HL-60 (cell line): Measurements from ENCODE around the gene EBI3.
A peak's percentile ranks its signal among the peaks of the same experiment; 100 is the strongest.

Experiments used
- DNase-seq, 2 experiments: peaks; one replicate each; pipeline ENCODE4 v3.0.0-alpha.2; 2010 to 2020; ENCODE audit warnings: low read depth in 1 of 2, low spot score in 1 of 2
- H3K27ac ChIP-seq: fragments of 250-450 bp; sonication (Bioruptor Pico); replicated peaks from 2 replicates; pipeline ENCODE4 v1.5.1; 2020; ENCODE audit warnings: mild to moderate bottlenecking, moderate library complexity
- H3K27me3 ChIP-seq: fragments of 250-450 bp; sonication (Bioruptor Pico); 2 replicates; pipeline ENCODE4 v1.5.1; 2021; ENCODE audit warnings: mild to moderate bottlenecking, moderate library complexity; ENCODE audit not compliant: insufficient read depth, poor library complexity, severe bottlenecking
- H3K4me3 ChIP-seq: replicated peaks from 2 replicates; pipeline ENCODE4 v1.5.1; 2011; ENCODE audit warnings: mild to moderate bottlenecking, control low read depth, low read length; ENCODE audit not compliant: insufficient read depth
- GABPA ChIP-seq: IDR thresholded peaks from 2 replicates; pipeline ENCODE4 v1.6.1; 2012; ENCODE audit warnings: low read depth
- POLR2AphosphoS5 ChIP-seq: IDR thresholded peaks from 2 replicates; pipeline ENCODE4 v1.6.1; 2012; ENCODE audit warnings: low read depth
- SPI1 ChIP-seq: IDR thresholded peaks from 2 replicates; pipeline ENCODE4 v1.6.1; 2012; ENCODE audit warnings: low read depth, mild to moderate bottlenecking, borderline replicate concordance
- TF ChIP-seq, protein P1 (sequence below): IDR thresholded peaks from 2 replicates; pipeline ENCODE4 v1.6.1; 2012; ENCODE audit warnings: low read depth; ENCODE audit not compliant: insufficient replicate concordance
- TF ChIP-seq, protein P2 (sequence below): IDR thresholded peaks from one replicate; pipeline ENCODE4 v1.5.1; 2011; ENCODE audit warnings: low read length, control low read depth, inconsistent platforms; ENCODE audit not compliant: insufficient read depth

The EBI3 gene

DNA sequence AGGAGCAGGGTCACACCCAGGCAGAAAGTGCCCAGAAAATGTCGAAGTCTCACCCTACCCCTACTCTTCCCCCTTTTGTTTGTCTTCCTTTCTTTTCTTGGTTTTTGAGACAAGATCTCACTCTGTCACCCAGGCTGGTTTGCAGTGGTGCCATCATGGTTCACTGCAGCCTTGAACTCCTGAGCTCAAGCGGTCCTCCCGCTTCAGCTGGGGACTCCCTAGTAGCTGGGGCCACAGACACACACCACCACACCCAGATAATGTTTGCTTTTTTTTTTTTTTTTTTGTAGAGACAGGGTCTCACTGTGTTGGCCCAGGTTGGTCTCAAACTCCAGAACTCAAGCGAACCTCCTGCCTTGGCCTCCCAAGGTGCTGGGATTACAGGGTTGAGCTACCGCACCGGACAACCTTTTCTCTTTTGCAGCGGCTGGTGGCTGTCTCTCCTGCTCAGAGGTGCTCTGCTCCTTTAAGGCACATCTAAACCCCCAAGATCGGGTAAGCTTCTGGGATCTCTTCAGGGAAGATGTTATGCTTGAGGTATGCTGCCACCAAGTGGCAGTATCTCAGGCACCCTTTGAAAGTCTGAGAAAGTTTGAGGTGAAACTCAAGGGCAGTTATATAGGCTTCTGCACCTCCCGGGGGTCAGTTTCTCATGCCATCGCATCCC lies 22.4 kb upstream of the EBI3 start:
- Histone ChIP-seq H3K27me3 (peaks cover 2% of the 10 kb centered on the region), H3K4me3 (no peak overlapping the region), H3K27ac (no peak overlapping the region)
- no peak for DNase-seq
- TF ChIP-seq POLR2AphosphoS5 (no peak), SPI1 (no peak), GABPA (no peak)
- TF ChIP-seq, protein P1, sequence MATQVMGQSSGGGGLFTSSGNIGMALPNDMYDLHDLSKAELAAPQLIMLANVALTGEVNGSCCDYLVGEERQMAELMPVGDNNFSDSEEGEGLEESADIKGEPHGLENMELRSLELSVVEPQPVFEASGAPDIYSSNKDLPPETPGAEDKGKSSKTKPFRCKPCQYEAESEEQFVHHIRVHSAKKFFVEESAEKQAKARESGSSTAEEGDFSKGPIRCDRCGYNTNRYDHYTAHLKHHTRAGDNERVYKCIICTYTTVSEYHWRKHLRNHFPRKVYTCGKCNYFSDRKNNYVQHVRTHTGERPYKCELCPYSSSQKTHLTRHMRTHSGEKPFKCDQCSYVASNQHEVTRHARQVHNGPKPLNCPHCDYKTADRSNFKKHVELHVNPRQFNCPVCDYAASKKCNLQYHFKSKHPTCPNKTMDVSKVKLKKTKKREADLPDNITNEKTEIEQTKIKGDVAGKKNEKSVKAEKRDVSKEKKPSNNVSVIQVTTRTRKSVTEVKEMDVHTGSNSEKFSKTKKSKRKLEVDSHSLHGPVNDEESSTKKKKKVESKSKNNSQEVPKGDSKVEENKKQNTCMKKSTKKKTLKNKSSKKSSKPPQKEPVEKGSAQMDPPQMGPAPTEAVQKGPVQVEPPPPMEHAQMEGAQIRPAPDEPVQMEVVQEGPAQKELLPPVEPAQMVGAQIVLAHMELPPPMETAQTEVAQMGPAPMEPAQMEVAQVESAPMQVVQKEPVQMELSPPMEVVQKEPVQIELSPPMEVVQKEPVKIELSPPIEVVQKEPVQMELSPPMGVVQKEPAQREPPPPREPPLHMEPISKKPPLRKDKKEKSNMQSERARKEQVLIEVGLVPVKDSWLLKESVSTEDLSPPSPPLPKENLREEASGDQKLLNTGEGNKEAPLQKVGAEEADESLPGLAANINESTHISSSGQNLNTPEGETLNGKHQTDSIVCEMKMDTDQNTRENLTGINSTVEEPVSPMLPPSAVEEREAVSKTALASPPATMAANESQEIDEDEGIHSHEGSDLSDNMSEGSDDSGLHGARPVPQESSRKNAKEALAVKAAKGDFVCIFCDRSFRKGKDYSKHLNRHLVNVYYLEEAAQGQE = no peak
- TF ChIP-seq, protein P2, sequence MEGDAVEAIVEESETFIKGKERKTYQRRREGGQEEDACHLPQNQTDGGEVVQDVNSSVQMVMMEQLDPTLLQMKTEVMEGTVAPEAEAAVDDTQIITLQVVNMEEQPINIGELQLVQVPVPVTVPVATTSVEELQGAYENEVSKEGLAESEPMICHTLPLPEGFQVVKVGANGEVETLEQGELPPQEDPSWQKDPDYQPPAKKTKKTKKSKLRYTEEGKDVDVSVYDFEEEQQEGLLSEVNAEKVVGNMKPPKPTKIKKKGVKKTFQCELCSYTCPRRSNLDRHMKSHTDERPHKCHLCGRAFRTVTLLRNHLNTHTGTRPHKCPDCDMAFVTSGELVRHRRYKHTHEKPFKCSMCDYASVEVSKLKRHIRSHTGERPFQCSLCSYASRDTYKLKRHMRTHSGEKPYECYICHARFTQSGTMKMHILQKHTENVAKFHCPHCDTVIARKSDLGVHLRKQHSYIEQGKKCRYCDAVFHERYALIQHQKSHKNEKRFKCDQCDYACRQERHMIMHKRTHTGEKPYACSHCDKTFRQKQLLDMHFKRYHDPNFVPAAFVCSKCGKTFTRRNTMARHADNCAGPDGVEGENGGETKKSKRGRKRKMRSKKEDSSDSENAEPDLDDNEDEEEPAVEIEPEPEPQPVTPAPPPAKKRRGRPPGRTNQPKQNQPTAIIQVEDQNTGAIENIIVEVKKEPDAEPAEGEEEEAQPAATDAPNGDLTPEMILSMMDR = peak; percentile 10

DNA sequence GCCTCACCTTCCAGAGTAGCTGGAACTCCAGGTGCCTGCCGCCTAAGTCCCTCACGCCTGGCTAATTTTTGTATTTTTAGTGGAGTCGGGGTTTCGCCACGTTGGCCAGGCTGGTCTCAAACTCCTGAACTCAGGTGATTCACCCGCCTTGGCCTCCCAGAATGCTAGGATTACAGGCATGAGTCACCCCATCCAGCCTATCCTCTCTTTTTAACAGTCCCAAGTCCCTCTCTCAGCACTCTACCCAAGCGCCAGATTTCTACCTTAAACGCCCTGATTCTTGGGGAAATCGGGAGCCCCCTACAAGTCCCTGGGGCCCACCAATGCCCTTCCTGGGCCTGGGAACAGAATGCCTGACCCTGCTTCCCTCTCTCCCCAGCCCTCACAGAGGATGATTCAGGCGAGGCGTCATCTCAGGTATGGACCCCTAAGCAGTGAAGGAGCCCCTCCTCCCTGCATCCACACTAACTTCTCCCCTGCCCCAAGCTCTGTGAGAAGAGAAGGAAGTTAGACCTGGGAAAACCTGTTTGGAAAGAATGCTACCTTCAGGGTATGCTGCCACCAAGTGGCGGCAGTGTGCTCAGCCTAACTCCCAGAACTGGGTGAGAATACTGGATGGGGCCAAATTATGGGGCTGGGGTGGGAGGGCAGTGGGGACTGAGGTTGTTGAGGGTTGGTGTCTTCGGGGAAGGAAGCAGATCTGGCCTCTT lies 20.8 kb upstream of the EBI3 start:
- H3K27ac ChIP-seq = no peak overlapping the region
- no peak for DNase-seq
- TF ChIP-seq, protein P2 = peak; percentile 71
- TF ChIP-seq GABPA = no peak
- no peak overlapping the region for H3K4me3 ChIP-seq
- peaks cover 2% of the 10 kb centered on the region for H3K27me3 ChIP-seq

DNA sequence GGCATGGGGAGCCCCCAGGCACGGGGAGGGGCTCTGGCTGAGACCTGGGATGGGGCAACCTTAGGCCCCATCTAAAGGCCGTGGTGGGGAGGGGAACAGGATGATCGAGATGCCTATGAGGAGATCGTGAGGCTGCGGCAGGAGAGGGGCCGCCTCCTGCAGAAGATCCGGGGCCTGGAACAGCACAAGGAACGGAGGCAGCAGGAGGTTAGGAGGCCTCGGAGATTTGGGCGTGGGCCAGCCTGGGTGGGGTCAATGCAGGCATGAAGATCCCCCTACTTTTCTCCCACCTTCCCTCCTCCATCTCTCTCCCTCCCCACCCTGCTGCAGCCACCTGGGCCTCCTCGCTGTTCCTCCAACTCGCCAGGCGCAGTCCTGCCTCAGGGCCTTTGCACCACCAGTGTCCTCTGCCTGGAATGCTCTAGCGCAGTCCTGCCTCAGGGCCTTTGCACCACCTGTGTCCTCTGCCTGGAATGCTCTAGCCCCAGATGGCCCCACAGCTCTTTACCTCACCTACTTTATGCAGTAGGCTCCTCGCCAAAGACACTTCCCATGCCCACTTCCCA lies 19.1 kb upstream of the EBI3 start:
- H3K4me3 ChIP-seq = no peak overlapping the region
- TF ChIP-seq POLR2AphosphoS5 (no peak), GABPA (no peak), SPI1 (no peak)
- TF ChIP-seq, protein P1 = no peak
- TF ChIP-seq, protein P2 = no peak
- peaks cover 2% of the 10 kb centered on the region for H3K27me3 ChIP-seq
- DNase-seq = no peak
- H3K27ac ChIP-seq = no peak overlapping the region
